H1 (cell line): ENCODE data around the gene SPOPL. TPM values are rescaled to one million over a fixed set of nuclear protein-coding genes. Genes with fewer than 3 reads are reported as not detected.

Source experiments
- CBX5 ChIP-seq: fragments of 300-800, 300-1000 bp; sonication (generic); IDR thresholded peaks from 2 replicates; pipeline ENCODE4 v1.7.1; 2016; ENCODE audit warnings: antibody characterized with exemption, low read length, low read depth
- CBX8 ChIP-seq: fragments of 300-800, 300-1000 bp; sonication (generic); IDR thresholded peaks from 2 replicates; pipeline ENCODE4 v1.7.1; 2016; ENCODE audit warnings: low read depth, low read length, borderline replicate concordance
- CHD7 ChIP-seq: fragments of 300-600 bp; sonication (generic); IDR thresholded peaks from 2 replicates; pipeline ENCODE4 v1.7.1; 2012; ENCODE audit warnings: low read length, moderate library complexity, mild to moderate bottlenecking, inconsistent platforms; ENCODE audit not compliant: insufficient replicate concordance
- GTF2F1 ChIP-seq: IDR thresholded peaks from 2 replicates; pipeline ENCODE4 v1.6.1; 2012; ENCODE audit warnings: low read depth, low read length, improper control_type of control experiment, borderline replicate concordance
- POU5F1 ChIP-seq: IDR thresholded peaks from 2 replicates; pipeline ENCODE4 v1.6.1; 2011; ENCODE audit warnings: low read depth, mild to moderate bottlenecking, low read length, moderate library complexity
- polyA plus RNA-seq, 7 experiments: library from polyadenylated mRNA; depleted of rRNA in 3 of 7; stranded (reverse) in 5 of 7; unstranded in 2 of 7; fragments of >200 nt in 5 of 7; fragments of 200-250 nt in 2 of 7; gene quantifications; 1 replicate in 5 of 7; 2 replicates in 1 of 7; 4 replicates in 1 of 7; pipeline versions ENCODE4 v1.2.1 to v1.2.3, GENCODE V29; 2011 to 2013; ENCODE audit warnings: missing spikeins in 2 of 7, mixed read lengths in 2 of 7
- total RNA-seq: library from RNA; stranded (reverse); fragmentation: NEBNext Ultra II Directional; extraction: Animal tissue kit (Norgen Biotek cat#: 25700); gene quantifications from 2 replicates; pipeline ENCODE4 v1.2.1, GENCODE V29; 2021

SPOPL gene
- total and polyA plus RNA-seq, 2 of the 8 experiments (the other 6 are each of a cell fraction or from before 2014, with no cell fraction given) = 1.9 to 14.5 TPM

GRCh38 chr2:138550172-138550571, 48.6 kb downstream of the SPOPL start (continued):
- TF ChIP-seq GTF2F1 (no peak), CHD7 (no peak), CBX5 (no peak), POU5F1 (no peak), CBX8 (no peak)
